Measurements from ENCODE around the gene ALDH3B1. TPM values are rescaled to one million over a fixed set of nuclear protein-coding genes. Genes with fewer than 3 reads are reported as not detected.

Gene ALDH3B1
- total and polyA plus RNA-seq, 5 donors from 2014 or later, result not detected

GRCh38 chr11:68007498-68008380 is 2.4 kb upstream of the ALDH3B1 start:
- H3K9me3 Mint-ChIP-seq, result peaks cover 0 to 1% (median 0%) of the 10 kb centered on the region in 7 donors
- no peaks in the 10 kb centered on the region for H3K9me3 ChIP-seq (ENCODE audit: control insufficient read depth in 2 of 2, low read length in 2 of 2)
- no peak overlapping the region for H3K4me3 Mint-ChIP-seq
- no peak overlapping the region for H3K4me3 ChIP-seq (ENCODE audit: low read depth, low read length)
- H3K36me3 Mint-ChIP-seq, result no peaks in the 10 kb centered on the region
- no peak for DNase-seq
- peaks cover 5% of the 10 kb centered on the region for H3K27me3 Mint-ChIP-seq
- H3K36me3 ChIP-seq (ENCODE audit: control insufficient read depth, insufficient read depth, low read length), result no peaks in the 10 kb centered on the region
- ATAC-seq (ENCODE audit: low read depth in 2 of 2), result no peak
- peaks cover 11% of the 10 kb centered on the region for H3K4me1 ChIP-seq (ENCODE audit: control insufficient read depth, insufficient read depth, low read length, poor library complexity, severe bottlenecking)
- H3K27me3 ChIP-seq (ENCODE audit: control insufficient read depth, insufficient read depth, low read length), result no peaks in the 10 kb centered on the region
- H3K27ac Mint-ChIP-seq, result no peak overlapping the region
- H3K27ac ChIP-seq (ENCODE audit: insufficient read depth, low read length, poor library complexity, severe bottlenecking), result no peak overlapping the region
- peaks cover 0 to 18% (median 3%) of the 10 kb centered on the region in 4 donors for H3K4me1 Mint-ChIP-seq

DNA sequence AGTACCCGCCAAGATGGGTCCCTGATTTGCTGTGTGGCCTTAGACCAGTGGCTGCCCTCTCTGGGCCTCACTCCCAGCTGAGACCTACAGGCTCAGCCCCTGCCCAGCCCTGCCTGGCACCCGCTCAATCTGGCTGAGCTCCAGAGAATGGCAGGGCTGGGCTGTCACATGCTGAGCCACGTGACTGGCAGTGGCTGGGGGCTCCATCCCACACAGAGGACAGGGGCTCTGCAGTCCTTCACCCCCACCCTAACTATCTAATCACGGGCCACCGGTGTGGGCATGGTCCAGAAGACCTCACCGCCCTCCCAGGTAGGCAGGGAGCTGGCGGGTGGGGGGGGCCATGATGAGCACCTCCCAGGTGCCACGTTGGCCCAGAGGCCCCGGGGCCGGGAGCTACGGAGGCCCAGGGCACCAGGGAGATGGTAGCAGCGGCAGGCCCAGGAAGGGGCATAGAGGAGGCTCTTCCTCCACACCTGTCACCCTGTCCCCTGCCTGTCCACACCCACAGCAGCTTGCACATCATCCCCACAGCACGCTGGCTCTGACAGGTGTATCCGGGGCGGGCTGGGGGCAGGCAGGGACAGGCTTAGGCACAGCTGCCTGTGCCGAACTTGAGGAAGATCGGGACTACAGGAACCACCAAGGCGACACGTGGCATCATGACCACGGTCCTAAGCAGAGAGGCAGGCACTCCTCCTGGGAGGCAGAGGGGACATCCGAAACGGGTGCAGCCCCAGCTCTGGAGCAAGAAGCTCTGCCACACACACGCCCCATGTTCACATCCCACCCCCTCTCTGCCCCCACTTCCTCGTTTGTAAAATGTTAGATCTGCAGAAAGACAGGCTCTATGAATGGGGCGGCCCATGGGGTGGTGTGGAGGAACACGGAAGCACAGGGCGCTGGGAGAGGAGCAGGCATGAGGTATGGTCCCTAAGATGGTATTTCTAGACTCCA is 1.5 kb upstream of the ALDH3B1 start:
- Histone ChIP-seq H3K27ac (ENCODE audit: insufficient read depth, low read length, poor library complexity, severe bottlenecking) (no peak overlapping the region), H3K36me3 (ENCODE audit: control insufficient read depth, insufficient read depth, low read length) (no peaks in the 10 kb centered on the region), H3K27me3 (ENCODE audit: control insufficient read depth, insufficient read depth, low read length) (no peaks in the 10 kb centered on the region), H3K4me3 (ENCODE audit: low read depth, low read length) (no peak overlapping the region), H3K9me3 (ENCODE audit: control insufficient read depth in 2 of 2, low read length in 2 of 2) (no peaks in the 10 kb centered on the region), H3K4me1 (ENCODE audit: control insufficient read depth, insufficient read depth, low read length, poor library complexity, severe bottlenecking) (peaks cover 7% of the 10 kb centered on the region)
- H3K4me3 Mint-ChIP-seq, result no peak overlapping the region
- peaks cover 0 to 1% (median 0%) of the 10 kb centered on the region in 7 donors for H3K9me3 Mint-ChIP-seq
- ATAC-seq (ENCODE audit: low read depth in 2 of 2), result no peak
- no peak for DNase-seq
- H3K27ac Mint-ChIP-seq, result no peak overlapping the region
- peaks cover 0 to 14% (median 2%) of the 10 kb centered on the region in 4 donors for H3K4me1 Mint-ChIP-seq
- no peaks in the 10 kb centered on the region for H3K36me3 Mint-ChIP-seq
- peaks cover 5% of the 10 kb centered on the region for H3K27me3 Mint-ChIP-seq

- Mint-ChIP-seq H3K4me3 (peak overlapping the region in 1 of 4 donors; percentile 54), H3K9me3 (peaks cover 0 to 1% (median 0%) of the 10 kb centered on the region in 7 donors), H3K27ac (no peak overlapping the region), H3K4me1 (peaks cover 0 to 9% (median 0%) of the 10 kb centered on the region in 4 donors), H3K27me3 (peaks cover 5% of the 10 kb centered on the region), H3K36me3 (no peaks in the 10 kb centered on the region)
- DNase-seq (peak in 1 of 3 donors; percentile 39), ATAC-seq (ENCODE audit: low read depth in 2 of 2) (no peak)
- H3K27ac ChIP-seq (ENCODE audit: insufficient read depth, low read length, poor library complexity, severe bottlenecking), result no peak overlapping the region
- H3K9me3 ChIP-seq (ENCODE audit: control insufficient read depth in 2 of 2, low read length in 2 of 2), result no peaks in the 10 kb centered on the region
- H3K36me3 ChIP-seq (ENCODE audit: control insufficient read depth, insufficient read depth, low read length), result no peaks in the 10 kb centered on the region
- H3K4me3 ChIP-seq (ENCODE audit: low read depth, low read length), result no peak overlapping the region
- no peaks in the 10 kb centered on the region for H3K4me1 ChIP-seq (ENCODE audit: control insufficient read depth, insufficient read depth, low read length, poor library complexity, severe bottlenecking)
- H3K27me3 ChIP-seq (ENCODE audit: control insufficient read depth, insufficient read depth, low read length), result no peaks in the 10 kb centered on the region
These were observed 587 bp upstream of the ALDH3B1 start for GRCh38 chr11:68009391-68010089.

- Mint-ChIP-seq H3K4me3 (no peak overlapping the region), H3K27me3 (peaks cover 5% of the 10 kb centered on the region), H3K9me3 (peaks cover 0 to 1% (median 0%) of the 10 kb centered on the region in 7 donors), H3K4me1 (peaks cover 0 to 4% (median 0%) of the 10 kb centered on the region in 4 donors), H3K36me3 (no peaks in the 10 kb centered on the region), H3K27ac (no peak overlapping the region)
- H3K9me3 ChIP-seq (ENCODE audit: control insufficient read depth in 2 of 2, low read length in 2 of 2), result no peaks in the 10 kb centered on the region
- no peak overlapping the region for H3K27ac ChIP-seq (ENCODE audit: insufficient read depth, low read length, poor library complexity, severe bottlenecking)
- ATAC-seq (ENCODE audit: low read depth in 2 of 2), result no peak
- no peaks in the 10 kb centered on the region for H3K27me3 ChIP-seq (ENCODE audit: control insufficient read depth, insufficient read depth, low read length)
- no peaks in the 10 kb centered on the region for H3K4me1 ChIP-seq (ENCODE audit: control insufficient read depth, insufficient read depth, low read length, poor library complexity, severe bottlenecking)
- DNase-seq, result no peak
- no peaks in the 10 kb centered on the region for H3K36me3 ChIP-seq (ENCODE audit: control insufficient read depth, insufficient read depth, low read length)
- H3K4me3 ChIP-seq (ENCODE audit: low read depth, low read length), result no peak overlapping the region
These were observed 1.2 kb downstream of the ALDH3B1 start for GRCh38 chr11:68011051-68011943.

DNA sequence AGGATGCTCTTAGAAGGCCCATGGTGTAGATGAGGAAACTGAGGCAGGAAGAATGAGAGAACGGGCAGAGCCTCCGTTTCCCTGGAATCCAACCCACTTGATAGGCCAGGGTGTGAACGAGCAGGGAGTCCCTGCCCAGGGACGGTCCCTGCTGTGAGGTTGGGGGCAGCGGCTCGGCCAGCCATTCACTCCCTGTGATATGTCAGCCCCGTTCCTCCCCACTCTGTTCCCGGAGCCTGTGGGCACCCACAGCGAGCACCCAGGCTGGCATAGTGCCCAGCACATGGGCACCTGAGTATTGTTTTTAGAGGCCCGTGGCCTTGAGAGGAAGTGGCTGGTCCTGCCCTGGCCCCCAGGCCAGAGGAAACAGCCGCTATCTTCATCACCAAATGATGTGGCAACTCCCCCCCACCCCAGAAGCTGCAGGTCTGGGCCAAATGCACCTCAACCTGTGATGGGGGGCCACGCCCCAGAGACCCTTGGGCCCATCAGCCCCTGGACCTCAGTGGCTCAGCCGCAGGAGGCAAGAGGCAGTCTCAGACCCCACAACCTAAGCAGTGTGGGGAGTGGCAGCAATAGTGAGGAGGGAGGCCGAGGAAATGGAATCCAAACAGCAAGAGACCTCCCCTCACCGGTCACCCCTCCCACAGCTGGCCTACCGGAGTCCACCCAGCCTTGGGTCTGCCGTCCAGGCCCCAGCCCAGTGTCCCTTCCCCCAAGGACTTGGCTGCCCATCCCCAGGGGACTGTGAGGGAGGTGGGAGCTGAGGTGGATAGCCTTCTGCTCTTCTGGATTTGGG is 2.1 kb downstream of the ALDH3B1 start:
- Mint-ChIP-seq H3K27me3 (peaks cover 5% of the 10 kb centered on the region), H3K36me3 (no peaks in the 10 kb centered on the region), H3K4me3 (no peak overlapping the region), H3K4me1 (peaks cover 0 to 4% (median 0%) of the 10 kb centered on the region in 4 donors), H3K9me3 (peaks cover 0 to 1% (median 0%) of the 10 kb centered on the region in 7 donors), H3K27ac (no peak overlapping the region)
- Histone ChIP-seq H3K27me3 (ENCODE audit: control insufficient read depth, insufficient read depth, low read length) (no peaks in the 10 kb centered on the region), H3K4me1 (ENCODE audit: control insufficient read depth, insufficient read depth, low read length, poor library complexity, severe bottlenecking) (no peaks in the 10 kb centered on the region), H3K4me3 (ENCODE audit: low read depth, low read length) (no peak overlapping the region), H3K27ac (ENCODE audit: insufficient read depth, low read length, poor library complexity, severe bottlenecking) (no peak overlapping the region), H3K36me3 (ENCODE audit: control insufficient read depth, insufficient read depth, low read length) (no peaks in the 10 kb centered on the region), H3K9me3 (ENCODE audit: control insufficient read depth in 2 of 2, low read length in 2 of 2) (no peaks in the 10 kb centered on the region)
- no peak for ATAC-seq (ENCODE audit: low read depth in 2 of 2)
- DNase-seq, result no peak

GRCh38 chr11:68012843-68013610 is 2.9 kb downstream of the ALDH3B1 start:
- H3K36me3 Mint-ChIP-seq, result no peaks in the 10 kb centered on the region
- ATAC-seq (ENCODE audit: low read depth in 2 of 2) (no peak), DNase-seq (no peak)
- no peak overlapping the region for H3K4me3 ChIP-seq (ENCODE audit: low read depth, low read length)
- peaks cover 0 to 1% (median 0%) of the 10 kb centered on the region in 7 donors for H3K9me3 Mint-ChIP-seq
- no peaks in the 10 kb centered on the region for H3K9me3 ChIP-seq (ENCODE audit: control insufficient read depth in 2 of 2, low read length in 2 of 2)
- H3K27ac ChIP-seq (ENCODE audit: insufficient read depth, low read length, poor library complexity, severe bottlenecking), result no peak overlapping the region
- peak overlapping the region in 1 of 3 donors; percentile 66 for H3K27ac Mint-ChIP-seq
- no peaks in the 10 kb centered on the region for H3K36me3 ChIP-seq (ENCODE audit: control insufficient read depth, insufficient read depth, low read length)
- H3K27me3 Mint-ChIP-seq, result peaks cover 5% of the 10 kb centered on the region
- no peaks in the 10 kb centered on the region for H3K4me1 ChIP-seq (ENCODE audit: control insufficient read depth, insufficient read depth, low read length, poor library complexity, severe bottlenecking)
- peaks cover 0 to 4% (median 0%) of the 10 kb centered on the region in 4 donors for H3K4me1 Mint-ChIP-seq
- H3K27me3 ChIP-seq (ENCODE audit: control insufficient read depth, insufficient read depth, low read length), result no peaks in the 10 kb centered on the region
- no peak overlapping the region for H3K4me3 Mint-ChIP-seq
